Femur (tissue), 1 donor: ENCODE results near the gene MRPL38.
"Not testable (repeated sequence)": the region's sequence is repeated elsewhere in the genome, so short reads cannot be mapped to it uniquely, and the experiment has no call there.

Source experiments
- DNase-seq: peaks from one replicate; pipeline ENCODE4 v3.0.0-alpha.2; 2017

The MRPL38 gene

DNA sequence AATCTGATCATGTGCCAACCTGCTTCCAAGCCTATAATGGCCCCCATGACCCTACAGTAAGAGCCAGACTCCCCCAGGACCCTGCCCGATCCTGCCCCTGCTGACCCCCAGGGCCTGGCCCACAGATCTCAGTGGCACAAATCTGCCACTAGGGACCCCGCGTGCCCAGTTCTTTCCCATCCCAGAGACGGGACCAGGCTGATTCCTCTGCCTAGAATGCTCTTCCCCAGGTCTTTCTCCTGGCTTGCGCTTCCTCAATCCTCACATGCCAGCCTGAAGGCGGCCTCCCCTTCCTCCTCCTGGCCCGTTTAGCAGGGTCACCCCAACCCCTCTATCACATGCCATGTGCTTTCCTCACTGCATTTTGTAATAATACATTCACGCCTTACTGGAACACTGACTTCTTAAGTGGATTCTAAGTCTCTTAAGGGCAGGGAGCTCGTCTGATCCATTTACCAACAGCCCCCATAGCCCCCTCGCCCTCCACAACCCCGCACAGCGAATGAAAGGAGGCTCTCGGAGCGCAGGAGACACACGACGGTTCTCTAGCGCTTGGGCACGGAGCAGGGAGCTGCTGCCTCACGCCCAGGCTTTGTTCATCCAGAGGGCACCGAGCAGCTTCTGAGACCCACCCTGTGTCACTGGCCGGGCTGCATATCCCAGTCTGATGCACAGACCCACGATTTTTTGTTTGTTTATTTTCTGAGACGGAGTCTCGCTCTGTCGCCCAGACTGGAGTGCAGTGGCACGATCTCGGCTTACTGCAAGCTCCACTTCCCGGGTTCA lies 9.1 kb downstream of the MRPL38 start:
- no peak for DNase-seq

DNA sequence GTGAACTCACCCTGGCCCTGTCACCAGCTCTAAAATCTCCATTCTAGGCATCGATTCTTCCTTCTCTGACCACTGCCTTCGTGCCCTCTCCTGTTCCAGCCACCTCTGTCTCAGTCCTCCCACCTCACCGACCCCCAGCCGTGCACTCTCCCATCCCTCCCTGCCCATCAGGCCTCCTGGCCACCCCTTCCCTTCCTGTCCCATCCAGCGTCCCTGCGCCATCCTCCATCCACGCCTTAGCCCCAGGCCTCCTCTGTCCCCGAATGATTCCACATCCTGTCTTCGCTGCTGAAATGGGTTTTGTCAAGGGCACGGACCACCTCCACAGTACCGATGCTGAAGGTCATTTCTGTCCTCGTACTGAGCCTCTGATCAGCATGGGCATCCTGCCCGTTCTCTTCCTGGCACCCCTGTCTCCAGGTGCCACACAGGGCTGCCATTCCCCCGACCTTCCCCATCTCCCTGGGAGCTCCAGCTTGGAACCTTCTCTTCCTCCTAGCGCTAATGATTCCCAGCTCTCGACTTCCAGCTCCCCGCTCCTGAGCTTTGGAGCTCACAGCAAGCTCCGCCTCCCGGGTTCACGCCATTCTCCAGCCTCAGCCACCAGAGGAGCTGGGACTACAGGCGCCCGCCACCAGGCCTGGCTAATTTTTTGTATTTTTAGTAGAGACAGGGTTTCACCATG lies 10.5 kb downstream of the MRPL38 start:
- DNase-seq = no peak

DNA sequence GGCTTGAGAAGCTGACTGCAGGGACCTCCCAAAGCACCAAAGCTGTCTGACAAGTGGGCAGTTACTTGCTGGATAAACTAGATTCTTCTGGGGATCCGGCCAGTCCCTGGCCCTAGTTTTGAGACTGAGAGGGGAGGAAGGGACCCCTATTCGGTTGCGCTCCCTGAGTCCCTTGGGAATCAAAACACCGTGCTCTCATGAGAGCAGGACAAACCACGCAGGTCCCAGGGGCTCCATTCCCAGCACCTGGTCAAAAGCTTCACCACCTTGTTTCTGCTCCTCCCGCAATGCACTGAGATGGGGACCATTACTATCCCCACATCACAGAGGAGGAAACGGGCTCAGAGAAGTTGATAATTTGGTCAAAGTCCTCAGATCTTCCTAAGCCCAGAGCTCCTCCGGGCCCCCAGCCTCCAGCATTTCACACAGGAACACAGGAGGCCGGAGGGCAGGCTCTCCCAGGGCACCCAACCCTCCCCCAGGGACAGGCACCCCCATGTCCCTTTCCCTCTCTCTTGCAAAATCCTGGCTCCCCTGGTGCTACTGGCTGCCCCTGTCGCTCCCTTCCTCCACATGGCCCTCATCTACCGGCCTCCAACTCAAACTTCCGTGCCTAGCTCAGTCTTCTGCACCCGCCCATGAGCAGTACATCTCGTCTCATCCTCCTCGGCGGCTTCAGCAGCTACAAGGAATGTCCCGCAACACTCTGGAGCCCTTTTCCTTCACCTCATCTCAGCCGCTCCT lies 11.2 kb downstream of the MRPL38 start:
- DNase-seq = no peak

DNA sequence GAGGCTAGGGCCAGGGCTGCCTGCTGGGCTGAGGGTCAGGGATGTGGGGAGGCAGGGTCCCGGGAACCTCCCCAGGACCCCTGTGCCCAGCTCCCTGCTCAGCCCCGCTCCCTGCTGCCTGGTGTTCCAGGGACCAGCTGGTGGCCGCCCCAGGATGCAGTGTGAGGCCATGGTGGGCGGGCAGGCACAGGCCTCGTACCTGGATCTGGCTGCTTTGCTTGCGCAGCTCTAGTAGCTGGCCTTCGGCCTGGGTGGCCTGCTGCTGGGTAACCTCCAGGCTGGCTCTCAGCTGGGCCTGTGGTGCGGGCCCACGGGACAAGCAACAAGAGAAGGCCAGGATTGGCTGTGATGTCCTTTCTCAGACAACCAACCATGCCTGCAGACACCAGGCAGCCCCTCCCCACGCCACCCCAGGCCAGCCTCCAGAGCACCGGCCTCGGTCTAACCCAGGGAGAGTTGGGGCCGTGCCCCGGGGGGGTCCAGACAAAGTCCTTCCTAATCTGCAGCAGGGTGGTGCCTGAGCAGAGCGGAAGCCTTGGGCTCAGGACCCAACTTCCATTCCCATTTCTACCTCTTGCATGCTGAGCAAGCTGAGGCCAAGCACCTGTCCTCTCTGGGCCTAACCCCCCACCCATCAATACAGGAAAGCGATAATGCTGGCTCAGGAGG lies 12.0 kb downstream of the MRPL38 start:
- no peak for DNase-seq

DNA sequence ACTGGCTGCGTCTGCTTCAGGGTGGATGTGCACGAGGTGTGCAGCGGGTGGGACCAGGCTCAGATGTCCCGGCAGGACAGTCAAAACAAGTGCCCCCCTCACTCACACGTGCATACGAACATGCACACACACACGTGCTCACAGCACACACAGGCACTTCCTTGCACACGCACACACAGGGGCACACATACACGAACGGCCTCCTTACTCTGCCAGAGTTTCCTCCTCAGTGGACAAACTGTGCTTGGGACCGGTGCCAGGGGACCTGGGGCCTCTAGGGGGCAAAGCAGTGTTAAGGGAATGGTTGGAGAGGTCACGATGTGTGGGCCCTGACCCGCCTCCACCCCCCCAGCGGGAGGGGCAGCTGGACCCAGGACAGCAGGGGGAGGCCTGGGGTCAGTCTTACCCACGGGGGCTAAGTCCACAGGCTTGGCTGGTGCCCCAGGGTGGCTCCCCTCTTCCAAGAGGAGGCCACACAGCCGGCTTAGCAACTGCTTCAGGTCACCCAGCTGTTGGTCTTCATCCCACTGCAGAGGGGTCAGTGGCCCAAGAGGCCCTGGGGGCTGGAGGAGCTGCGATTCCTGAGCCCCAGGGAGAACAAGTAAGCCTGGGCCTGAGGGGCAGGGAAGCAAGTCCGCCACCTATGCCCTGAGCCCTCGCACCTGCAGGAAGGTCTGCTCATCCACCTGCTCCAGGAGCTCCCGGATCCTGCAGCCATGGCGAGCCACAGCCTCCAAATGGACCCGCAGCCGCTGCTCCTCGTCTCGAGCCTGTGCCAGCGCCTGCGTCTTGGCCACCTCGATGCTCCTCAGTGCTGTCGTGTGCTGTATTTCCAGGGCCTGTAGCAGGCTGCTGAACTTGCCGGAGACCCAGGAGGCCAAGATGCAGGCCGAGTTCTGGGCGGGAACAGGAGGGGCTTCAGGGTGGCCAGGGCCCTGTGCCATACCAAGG lies 12.8 kb downstream of the MRPL38 start:
- DNase-seq = no peak

DNA sequence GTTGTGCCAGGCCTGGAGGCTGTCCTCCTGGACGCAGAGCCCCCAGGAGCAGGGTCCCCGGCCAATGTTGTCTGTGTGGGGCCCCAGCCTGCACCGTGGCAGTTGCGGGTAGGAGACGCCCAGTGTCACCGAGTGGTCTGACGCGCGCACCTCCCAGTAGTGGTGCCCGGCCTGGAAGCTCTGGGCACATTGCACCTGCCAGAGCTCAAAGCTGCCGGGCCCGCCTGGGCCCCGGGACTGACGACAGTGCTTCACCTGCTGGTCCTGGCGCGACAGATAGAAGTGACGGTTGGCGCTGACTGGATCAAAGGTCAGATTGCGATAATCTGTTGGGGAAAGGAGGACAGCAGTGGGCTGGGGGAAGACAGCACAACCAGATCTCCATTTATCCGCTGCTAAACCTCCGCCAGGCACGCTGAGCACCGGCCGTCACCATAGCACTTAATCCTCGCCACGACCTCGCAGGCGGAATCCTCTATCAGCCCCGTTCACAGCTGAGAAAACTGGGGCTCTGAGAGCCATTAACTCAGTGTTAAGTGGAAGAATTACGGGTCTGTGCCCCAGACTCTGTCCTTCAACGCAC lies 13.6 kb downstream of the MRPL38 start:
- peak; percentile 19 for DNase-seq

GRCh38 chr17:75889454-75889853 lies 15.2 kb downstream of the MRPL38 start:
- DNase-seq = peak; percentile 15

- no peak for DNase-seq
Measured at GRCh38 chr17:75888484-75888883, 16.2 kb downstream of the MRPL38 start.

DNA sequence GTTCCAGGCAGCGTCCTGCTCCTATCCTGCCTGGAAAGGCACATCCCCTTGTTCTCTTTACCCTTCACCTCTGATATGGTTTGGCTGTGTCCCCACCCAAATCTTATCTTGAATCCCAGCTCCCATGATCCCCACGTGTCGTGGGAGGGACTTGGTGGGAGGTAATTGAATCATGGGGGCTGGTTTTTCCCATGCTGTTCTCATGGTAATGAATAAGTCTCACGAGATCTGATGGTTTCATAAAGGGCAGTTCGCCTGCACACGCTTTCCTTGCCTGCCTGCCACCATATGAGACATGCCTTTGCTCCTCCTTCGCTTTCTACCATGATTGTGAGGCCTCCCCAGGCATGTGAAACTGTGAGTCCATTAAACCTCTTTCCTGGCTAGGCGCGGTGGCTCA lies 18.8 kb downstream of the MRPL38 start:
- not testable (repeated sequence) for DNase-seq

DNA sequence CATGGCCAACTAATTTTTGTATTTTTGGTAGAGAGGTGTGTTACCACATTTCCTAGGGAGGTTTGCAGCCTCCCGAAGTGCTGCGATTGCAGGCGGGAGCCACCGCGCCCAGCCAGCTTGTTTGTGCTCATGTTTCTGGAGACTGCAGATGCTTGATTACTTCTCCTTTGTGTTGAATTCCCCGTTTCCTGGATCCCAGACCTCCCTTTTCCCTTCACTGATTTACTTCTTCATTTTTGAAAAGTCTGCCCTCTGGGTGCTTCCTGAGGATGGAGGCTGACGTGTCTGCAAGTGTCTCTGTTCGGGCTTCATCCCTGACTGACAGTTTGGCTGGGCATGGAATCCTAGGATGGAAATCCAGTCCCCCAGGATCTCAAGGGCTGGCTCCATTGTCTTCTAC lies 19.3 kb downstream of the MRPL38 start:
- DNase-seq = no peak

DNA sequence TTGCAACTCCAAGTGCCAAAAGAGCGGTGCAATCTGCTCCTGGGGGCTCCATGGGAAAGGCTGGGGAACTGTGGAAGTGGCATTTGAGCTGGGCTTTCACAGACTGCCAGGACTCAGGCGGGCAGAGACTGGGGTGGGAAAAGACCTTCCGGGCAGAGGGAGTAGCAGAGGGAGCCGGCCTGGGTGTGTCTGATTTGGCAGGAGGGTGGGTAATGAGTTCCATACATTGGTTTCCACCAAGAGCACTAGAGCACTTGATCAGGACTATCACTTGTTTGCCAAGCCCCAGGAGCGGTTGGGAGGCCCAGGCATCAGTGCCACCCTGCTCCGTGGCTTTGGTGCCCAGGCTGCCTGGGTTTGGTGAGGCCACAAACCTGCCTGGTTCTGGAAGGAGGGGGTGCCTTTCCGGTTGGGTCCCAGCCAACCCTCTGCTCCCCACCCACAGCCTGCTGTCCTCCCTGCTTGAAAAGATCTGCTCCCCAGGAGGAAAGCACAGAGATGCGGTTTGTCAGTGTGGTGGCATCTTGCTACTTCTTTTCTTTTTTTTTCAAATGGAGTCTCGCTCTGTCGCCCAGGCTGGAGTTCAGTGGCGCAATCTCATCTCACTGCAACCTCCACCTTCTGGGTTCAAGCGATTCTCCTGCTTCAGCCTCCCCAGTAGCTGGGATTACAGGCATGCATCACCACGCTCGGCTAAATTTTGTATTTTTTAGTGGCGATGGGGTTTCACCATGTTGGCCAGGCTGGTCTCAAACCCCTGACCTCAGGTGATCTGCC lies 22.8 kb downstream of the MRPL38 start:
- no peak for DNase-seq

DNA sequence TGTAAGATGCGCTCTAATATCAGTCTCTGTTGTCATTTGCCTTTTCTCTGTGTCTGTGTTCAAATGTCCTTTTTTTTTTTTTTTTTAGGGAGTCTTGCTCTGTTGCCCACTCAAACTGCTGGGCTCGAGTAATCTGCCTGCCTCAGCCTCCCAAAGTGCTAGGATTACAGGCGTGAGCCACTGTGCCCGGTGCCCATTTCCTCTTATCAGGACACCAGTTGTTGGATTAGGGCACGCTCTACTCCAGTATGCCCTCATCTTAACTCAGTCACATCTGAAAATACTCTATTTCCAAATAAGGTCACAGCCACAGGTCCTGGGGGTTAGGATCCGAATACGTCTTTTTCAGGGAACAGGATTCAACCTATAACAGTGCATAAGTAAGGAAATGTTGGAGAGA lies 24.4 kb downstream of the MRPL38 start:
- no peak for DNase-seq

DNA sequence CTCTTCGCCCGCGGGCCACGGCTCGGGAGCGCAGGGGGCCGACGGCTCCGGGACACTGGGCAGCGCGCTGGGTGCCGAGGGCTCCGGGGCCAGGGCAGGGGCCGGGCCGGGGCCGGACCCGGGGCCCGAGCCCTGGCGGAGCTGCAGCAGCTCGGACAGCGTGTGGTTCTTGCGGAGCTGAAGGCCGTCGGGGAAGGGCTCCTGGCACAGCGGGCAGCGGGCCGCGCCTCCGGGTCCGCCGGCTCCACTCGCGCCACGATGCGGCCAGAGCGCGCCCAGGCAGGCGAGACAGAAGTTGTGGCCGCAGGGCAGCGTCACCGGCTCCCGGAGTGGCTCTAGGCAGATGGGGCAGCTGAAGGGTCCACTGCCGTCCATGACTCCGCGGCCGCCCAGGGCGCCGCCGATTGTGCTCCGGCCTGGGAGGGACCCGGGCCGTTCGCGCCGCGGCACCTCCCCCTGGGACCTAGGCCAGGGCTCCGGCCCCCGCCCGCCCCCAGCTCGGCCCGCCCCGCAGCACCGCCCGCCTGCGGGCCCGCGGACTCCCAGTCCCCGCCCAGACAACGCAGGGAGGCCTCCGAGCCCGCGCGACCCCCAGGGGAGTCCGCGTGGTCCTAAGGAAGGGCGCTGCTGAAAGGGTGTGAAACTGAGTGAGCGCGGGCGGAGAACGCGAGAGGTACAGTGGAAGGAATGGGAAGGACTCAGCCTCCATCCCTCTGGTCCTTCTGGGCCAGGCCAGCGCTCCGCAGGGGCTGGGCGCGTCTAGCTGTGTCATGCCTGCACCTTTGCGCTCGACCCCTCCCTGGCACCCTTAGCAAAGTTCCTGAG lies 26.3 kb downstream of the MRPL38 start, which contains the start of gene TRIM47:
Gene TRIM47, minus strand, starts transcription at position 408 of the 825 bp plus-strand sequence. Its CDS starts 33 bp downstream, at position 375.
- peak; percentile 83 for DNase-seq

GRCh38 chr17:75877752-75878173 lies 26.9 kb downstream of the MRPL38 start:
- DNase-seq = peak; percentile 80

GRCh38 chr17:75876938-75877751 lies 27.5 kb downstream of the MRPL38 start:
- peak; percentile 98 for DNase-seq

DNA sequence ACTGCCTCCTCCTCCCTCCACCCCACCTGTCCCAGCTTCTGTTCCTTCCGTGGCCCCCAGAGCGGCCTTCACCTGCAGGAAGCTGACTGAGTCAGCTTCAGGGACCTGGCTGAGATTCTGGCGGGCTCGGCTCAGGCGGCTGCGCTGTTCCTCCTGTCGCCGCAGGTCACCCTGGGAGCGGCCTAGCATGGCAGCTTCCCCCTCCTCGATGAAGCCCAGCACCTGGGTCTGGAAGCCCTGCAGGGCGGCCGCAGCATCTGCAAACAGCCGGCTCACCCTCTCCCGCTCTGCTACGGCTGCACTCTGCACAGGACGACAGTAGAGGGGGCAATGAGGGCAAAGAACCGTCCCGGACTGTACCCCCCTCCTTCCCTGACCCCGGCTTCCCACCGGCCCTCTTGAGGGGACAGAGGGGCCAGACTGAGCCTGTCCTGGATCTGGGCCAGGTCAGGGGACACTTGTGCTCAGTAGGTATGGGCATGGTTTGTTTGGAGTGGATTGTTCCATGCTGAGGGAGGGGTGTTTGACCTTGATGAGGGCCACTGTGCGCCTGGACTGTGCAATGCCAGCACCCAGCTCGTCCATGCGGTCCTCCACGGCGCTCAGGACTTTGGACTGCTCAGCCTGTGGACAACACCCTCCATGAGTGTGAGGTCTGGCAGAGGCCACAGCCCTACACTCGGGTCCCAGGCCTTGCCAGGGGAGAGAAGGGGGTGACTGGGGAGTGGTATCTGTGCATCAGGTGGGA lies 28.3 kb downstream of the MRPL38 start:
- no peak for DNase-seq

- no peak for DNase-seq
Measured at GRCh38 chr17:75875940-75876189, 28.8 kb downstream of the MRPL38 start.
